Body of pancreas (tissue), 4 donors: ENCODE results near the gene LTBP1. TPM values are rescaled to one million over a fixed set of nuclear protein-coding genes. Genes with fewer than 3 reads are reported as not detected.

ENCODE experiments used
- ATAC-seq: fragments of 150-250 bp; one replicate; pipeline ENCODE4 v1.9.1; 2016
- DNase-seq, 4 donors: peaks; one replicate each; pipeline ENCODE4 v3.0.0-alpha.2; 2019
- H3K27ac ChIP-seq, 4 donors: fragments of 200-600 bp; sonication (generic); 1 replicate in 3 of 4; 2 replicates in 1 of 4; pipeline versions ENCODE4 v1.5.1 to v1.6.1; 2016 to 2019; ENCODE audit warnings: mild to moderate bottlenecking in 1 of 4, mixed read lengths in 1 of 4, moderate library complexity in 1 of 4
- H3K27me3 ChIP-seq, 2 donors: fragments of 200-600 bp; sonication (generic); one replicate each; pipeline ENCODE4 v1.6.0; 2016; ENCODE audit warnings: mild to moderate bottlenecking in 1 of 2
- H3K36me3 ChIP-seq, 2 donors: fragments of 200-600 bp; sonication (generic); replicated peaks in 1 of 2; 2 replicates each; pipeline ENCODE4 v1.5.1; 2016; ENCODE audit warnings: low read depth in 2 of 2; ENCODE audit not compliant: insufficient read depth in 1 of 2
- H3K4me1 ChIP-seq: fragments of 200-600 bp; sonication (generic); one replicate; pipeline ENCODE4 v1.6.0; 2016
- H3K4me3 ChIP-seq, 2 donors: fragments of 200-600 bp; sonication (generic); 1 replicate in 1 of 2; 2 replicates in 1 of 2; pipeline ENCODE4 v1.5.1; 2016 to 2019
- H3K9me3 ChIP-seq, 3 donors: fragments of 200-600 bp; sonication (generic); 1 replicate in 2 of 3; 2 replicates in 1 of 3; pipeline ENCODE4 v1.5.1; 2016
- POLR2A ChIP-seq, 3 donors: fragments of 450-650 bp; IDR thresholded peaks; one replicate each; pipeline ENCODE4 v1.6.1; 2016; ENCODE audit warnings: antibody characterized with exemption in 3 of 3, mild to moderate bottlenecking in 2 of 3
- WGBS, 2 donors: methylation state at CpG; one replicate each; pipeline ENCODE4 v1.1.5; 2017; 5-methylcytosine and 5-hydroxymethylcytosine counted together
- intact Hi-C: fragments of 100-400 bp; cut with DNase I; formaldehyde crosslinking; loops from one replicate; pipeline ENCODE4 v1.15.1; 2023
- total RNA-seq, 2 donors: library from RNA; depleted of rRNA; stranded (reverse); fragments of >200 nt; gene quantifications; one replicate each; pipeline ENCODE4 v1.1.0, GENCODE V29; 2016
- TF ChIP-seq, protein P1 (sequence below), 7 experiments: fragments of 450-650 bp in 4 of 7; fragments of 200-600 bp in 3 of 7; sonication (generic) in 3 of 7; IDR thresholded peaks; one replicate each; pipeline ENCODE4 v1.5.1; 2016 to 2019; ENCODE audit warnings: antibody characterized with exemption in 7 of 7

The LTBP1 gene
- total RNA-seq, 2 donors from 2014 or later: 8.8 to 10.2 TPM

DNA sequence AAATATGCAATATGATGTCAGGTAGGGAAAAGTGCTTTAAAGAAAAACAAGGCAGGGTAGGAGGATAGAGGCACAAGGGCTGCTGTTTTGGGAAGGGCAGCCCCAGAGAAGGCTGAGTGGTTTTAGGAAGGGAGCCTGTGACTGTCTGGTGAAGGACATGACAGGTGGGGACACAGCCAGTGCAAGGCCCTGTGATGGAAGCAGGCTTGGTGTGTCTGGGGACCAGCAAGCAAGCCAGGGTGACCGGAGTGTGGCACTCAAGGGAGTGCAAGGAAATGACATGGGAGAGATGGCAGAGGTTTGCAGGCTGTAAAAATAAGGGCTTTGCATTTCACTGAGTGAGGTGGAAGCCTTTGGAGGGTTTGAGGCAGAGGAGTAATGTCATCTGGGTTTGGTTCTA, 62.0 kb downstream of the LTBP1 start:
- WGBS, 2 donors: 91 to 96% methylated on average over 1 of the region's 1 CpG

DNA sequence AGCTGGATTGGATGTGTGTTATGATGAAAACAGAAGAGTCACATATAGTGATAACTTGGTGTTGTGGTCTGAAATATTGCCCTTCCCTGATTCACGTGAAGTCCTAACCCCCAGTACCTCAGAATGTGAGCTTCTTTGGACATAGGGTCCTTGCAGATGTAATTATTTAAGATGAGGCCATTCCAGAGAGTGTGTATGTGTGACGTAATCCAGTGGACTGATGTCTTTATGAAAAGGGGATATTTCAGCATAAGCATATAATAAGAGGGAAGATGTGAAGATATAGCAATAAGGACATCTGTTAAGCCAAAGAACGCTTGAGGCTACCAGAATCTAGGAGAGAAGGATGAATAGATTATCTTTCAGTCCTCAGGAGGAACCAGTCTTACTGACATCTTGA, 62.5 kb downstream of the LTBP1 start:
- no peak for DNase-seq
- Histone ChIP-seq H3K4me1 (peaks cover 16% of the 10 kb centered on the region), H3K27me3 (no peaks in the 10 kb centered on the region), H3K9me3 (no peaks in the 10 kb centered on the region), H3K4me3 (no peak overlapping the region), H3K36me3 (no peaks in the 10 kb centered on the region), H3K27ac (no peak overlapping the region)
- TF ChIP-seq POLR2A (IDR thresholded peaks at IDR 0.05): no peak
- TF ChIP-seq, protein P1, sequence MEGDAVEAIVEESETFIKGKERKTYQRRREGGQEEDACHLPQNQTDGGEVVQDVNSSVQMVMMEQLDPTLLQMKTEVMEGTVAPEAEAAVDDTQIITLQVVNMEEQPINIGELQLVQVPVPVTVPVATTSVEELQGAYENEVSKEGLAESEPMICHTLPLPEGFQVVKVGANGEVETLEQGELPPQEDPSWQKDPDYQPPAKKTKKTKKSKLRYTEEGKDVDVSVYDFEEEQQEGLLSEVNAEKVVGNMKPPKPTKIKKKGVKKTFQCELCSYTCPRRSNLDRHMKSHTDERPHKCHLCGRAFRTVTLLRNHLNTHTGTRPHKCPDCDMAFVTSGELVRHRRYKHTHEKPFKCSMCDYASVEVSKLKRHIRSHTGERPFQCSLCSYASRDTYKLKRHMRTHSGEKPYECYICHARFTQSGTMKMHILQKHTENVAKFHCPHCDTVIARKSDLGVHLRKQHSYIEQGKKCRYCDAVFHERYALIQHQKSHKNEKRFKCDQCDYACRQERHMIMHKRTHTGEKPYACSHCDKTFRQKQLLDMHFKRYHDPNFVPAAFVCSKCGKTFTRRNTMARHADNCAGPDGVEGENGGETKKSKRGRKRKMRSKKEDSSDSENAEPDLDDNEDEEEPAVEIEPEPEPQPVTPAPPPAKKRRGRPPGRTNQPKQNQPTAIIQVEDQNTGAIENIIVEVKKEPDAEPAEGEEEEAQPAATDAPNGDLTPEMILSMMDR (IDR thresholded peaks at IDR 0.05): no peak
- WGBS, 2 donors: 89 to 93% methylated on average over 3 of the region's 3 CpGs
- intact Hi-C loops: no loop called here
- ATAC-seq: no peak

More for the DNA sequence above, 62.0 kb downstream of the LTBP1 start:
- Histone ChIP-seq H3K27me3 (no peaks in the 10 kb centered on the region), H3K4me1 (peaks cover 16% of the 10 kb centered on the region), H3K27ac (no peak overlapping the region), H3K9me3 (no peaks in the 10 kb centered on the region), H3K4me3 (no peak overlapping the region), H3K36me3 (no peaks in the 10 kb centered on the region)
- ATAC-seq: no peak
- intact Hi-C loops: no loop called here
- no peak for DNase-seq
- TF ChIP-seq POLR2A (IDR thresholded peaks at IDR 0.05): no peak
- TF ChIP-seq, protein P1 (IDR thresholded peaks at IDR 0.05): no peak

DNA sequence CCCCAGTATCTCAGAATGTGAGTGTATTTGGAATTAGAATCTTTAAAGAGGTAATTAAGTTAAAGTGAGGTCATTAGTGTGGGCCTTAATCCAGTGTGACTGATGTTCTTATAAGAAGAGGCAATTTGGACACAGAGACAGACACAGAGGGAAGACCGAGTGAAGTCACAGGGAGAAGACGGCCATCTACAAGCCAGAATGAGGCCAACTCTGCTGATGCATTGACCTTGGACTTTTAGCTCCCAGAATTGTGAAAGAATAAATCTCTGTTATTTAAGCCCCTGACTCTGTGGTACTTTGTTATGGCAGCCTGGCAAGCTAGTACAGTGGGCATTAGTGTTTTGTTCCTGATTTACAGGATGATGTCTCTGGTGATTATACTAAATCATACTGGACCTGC, 64.6 kb downstream of the LTBP1 start:
- peaks cover 20% of the 10 kb centered on the region for H3K4me1 ChIP-seq
- ATAC-seq: no peak
- no peaks in the 10 kb centered on the region for H3K36me3 ChIP-seq
- H3K27me3 ChIP-seq: no peaks in the 10 kb centered on the region
- intact Hi-C loops: no loop called here
- no peak overlapping the region for H3K27ac ChIP-seq
- H3K4me3 ChIP-seq: no peak overlapping the region
- WGBS, 2 donors: 86 to 88% methylated on average over 2 of the region's 2 CpGs
- H3K9me3 ChIP-seq: no peaks in the 10 kb centered on the region
- no peak for DNase-seq
- no peak for TF ChIP-seq POLR2A (IDR thresholded peaks at IDR 0.05)
- TF ChIP-seq, protein P1 (IDR thresholded peaks at IDR 0.05): no peak

DNA sequence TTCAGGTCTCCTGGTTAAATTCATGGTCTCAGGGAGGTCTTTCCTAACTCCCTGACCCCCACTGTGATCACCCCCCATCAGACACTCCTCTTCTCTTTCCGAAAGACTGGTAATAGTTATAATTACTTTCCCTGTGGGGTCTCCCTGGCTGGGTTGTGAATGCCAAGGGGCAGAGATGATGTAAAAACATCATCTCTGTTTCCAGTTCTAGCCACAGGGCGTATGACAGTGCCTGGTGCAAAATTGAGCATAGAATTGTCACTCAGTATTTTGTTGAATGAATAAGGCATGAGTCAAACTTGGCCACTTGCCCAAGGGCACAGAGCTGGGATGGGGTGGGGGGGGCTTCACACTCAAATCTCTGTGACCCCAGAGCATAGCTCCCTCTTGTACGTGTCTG, 65.2 kb downstream of the LTBP1 start:
- intact Hi-C loops: no loop called here
- Histone ChIP-seq H3K27ac (no peak overlapping the region), H3K4me1 (peaks cover 20% of the 10 kb centered on the region), H3K4me3 (no peak overlapping the region), H3K36me3 (no peaks in the 10 kb centered on the region), H3K27me3 (no peaks in the 10 kb centered on the region), H3K9me3 (no peaks in the 10 kb centered on the region)
- DNase-seq (no peak), ATAC-seq (no peak)
- 88 to 94% methylated on average over 3 of the region's 3 CpGs for WGBS, 2 donors
- no peak for TF ChIP-seq POLR2A (IDR thresholded peaks at IDR 0.05)
- TF ChIP-seq, protein P1 (IDR thresholded peaks at IDR 0.05): no peak

DNA sequence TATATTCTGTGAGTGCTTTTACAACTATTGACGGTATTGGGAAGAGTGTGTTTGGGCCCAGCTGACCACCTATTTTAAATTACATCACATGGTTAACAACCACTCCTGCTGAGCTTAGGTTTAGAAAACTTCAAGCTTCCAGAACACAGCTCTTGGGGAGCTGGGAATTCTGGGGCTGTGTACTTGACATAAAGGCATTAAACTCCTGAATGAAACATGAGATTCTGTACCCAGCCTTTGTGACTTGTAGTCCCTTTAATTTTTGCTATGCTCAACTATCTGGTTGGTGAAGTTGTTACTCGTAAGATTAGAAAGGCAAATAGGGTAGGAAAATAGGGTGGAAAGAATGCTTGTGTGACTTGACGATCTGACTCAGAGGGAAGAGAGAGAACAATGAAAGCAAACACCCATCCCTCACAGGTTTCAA, 66.9 kb downstream of the LTBP1 start:
- no peak for DNase-seq
- H3K4me1 ChIP-seq: peaks cover 20% of the 10 kb centered on the region
- intact Hi-C loops: no loop called here
- no peak for ATAC-seq
- no peaks in the 10 kb centered on the region for H3K36me3 ChIP-seq
- no peak overlapping the region for H3K27ac ChIP-seq
- H3K4me3 ChIP-seq: no peak overlapping the region
- H3K27me3 ChIP-seq: no peaks in the 10 kb centered on the region
- 62 to 67% methylated on average over 3 of the region's 3 CpGs for WGBS, 2 donors
- TF ChIP-seq, protein P1 (IDR thresholded peaks at IDR 0.05): no peak
- no peak for TF ChIP-seq POLR2A (IDR thresholded peaks at IDR 0.05)
- H3K9me3 ChIP-seq: no peaks in the 10 kb centered on the region
